Measurements from ENCODE around the gene RPRD1B. TPM values are rescaled to one million over a fixed set of nuclear protein-coding genes. Genes with fewer than 3 reads are reported as not detected.

The RPRD1B gene
- polyA plus RNA-seq, 3 donors, result 3.6 to 12.3 (median 4.7) TPM

DNA sequence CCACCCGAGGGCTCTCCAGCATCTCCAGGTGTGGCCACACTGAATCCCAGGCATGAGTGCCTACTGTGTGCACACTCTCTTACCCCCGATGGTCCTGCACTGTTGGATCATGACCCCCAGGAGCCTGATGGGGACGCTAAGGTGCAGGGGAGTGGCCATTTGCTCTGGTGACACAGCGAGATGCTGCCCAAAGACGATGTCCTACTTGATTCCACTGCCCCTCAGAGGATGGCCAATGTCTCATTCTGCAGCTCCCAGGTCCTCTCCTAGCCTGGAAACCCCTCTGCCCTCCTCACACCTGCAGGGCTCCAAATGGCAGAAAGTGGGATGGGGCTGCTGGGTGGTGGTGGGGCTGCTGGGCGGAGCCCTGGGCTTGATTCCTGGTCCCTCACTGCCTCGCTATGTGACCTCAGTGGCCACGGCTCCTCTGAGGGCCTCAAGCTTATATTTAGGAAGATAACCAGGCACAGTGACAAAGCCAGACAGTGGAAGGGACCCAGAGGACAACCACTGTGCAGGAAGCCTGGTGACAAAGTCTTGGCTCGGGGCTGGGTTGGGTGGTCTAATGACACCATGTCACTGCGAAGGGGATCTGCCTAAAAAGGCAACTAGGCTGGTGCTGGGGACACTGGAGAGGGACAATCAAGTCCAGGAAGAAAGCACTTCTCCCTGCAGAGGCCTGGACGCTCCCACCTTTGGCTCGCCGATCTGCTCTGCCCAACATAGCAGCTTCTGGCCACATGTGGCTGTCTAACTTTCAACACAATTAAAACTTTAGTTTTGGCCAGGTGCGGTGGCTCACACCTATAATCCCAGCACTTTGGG lies 103.1 kb downstream of the RPRD1B start:
- no peaks in the 10 kb centered on the region for H3K36me3 ChIP-seq (replicated peaks in 1 of 2; ENCODE audit: control insufficient read depth in 1 of 2, insufficient read depth in 2 of 2, low read length in 2 of 2)
- Mint-ChIP-seq H3K36me3 (peaks cover 3 to 5% of the 10 kb centered on the region in 2 donors), H3K27me3 (ENCODE audit: low read depth in 3 of 3) (peaks cover 2 to 8% (median 3%) of the 10 kb centered on the region in 3 donors), H3K9me3 (no peaks in the 10 kb centered on the region), H3K4me1 (peaks cover 20% of the 10 kb centered on the region), H3K4me3 (no peak overlapping the region), H3K27ac (no peak overlapping the region)
- intact Hi-C loops (cut with micrococcal nuclease), result no loop called here
- DNase-seq, result no peak
- H3K27me3 ChIP-seq (ENCODE audit: control insufficient read depth in 2 of 2, insufficient read depth in 2 of 2, low read length in 2 of 2), result no peaks in the 10 kb centered on the region
- no peaks in the 10 kb centered on the region for H4K20me1 ChIP-seq (ENCODE audit: insufficient read depth, low read length)
- H3K27ac ChIP-seq (ENCODE audit: low read depth in 1 of 2, low read length in 2 of 2), result no peak overlapping the region
- TF ChIP-seq, protein P1, sequence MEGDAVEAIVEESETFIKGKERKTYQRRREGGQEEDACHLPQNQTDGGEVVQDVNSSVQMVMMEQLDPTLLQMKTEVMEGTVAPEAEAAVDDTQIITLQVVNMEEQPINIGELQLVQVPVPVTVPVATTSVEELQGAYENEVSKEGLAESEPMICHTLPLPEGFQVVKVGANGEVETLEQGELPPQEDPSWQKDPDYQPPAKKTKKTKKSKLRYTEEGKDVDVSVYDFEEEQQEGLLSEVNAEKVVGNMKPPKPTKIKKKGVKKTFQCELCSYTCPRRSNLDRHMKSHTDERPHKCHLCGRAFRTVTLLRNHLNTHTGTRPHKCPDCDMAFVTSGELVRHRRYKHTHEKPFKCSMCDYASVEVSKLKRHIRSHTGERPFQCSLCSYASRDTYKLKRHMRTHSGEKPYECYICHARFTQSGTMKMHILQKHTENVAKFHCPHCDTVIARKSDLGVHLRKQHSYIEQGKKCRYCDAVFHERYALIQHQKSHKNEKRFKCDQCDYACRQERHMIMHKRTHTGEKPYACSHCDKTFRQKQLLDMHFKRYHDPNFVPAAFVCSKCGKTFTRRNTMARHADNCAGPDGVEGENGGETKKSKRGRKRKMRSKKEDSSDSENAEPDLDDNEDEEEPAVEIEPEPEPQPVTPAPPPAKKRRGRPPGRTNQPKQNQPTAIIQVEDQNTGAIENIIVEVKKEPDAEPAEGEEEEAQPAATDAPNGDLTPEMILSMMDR (IDR thresholded peaks at IDR 0.05), result no peak
- H2AFZ ChIP-seq (ENCODE audit: insufficient read depth, low read depth, low read length, poor library complexity, severe bottlenecking), result no peak overlapping the region
- peaks cover 4 to 12% of the 10 kb centered on the region in 2 donors for H3K4me1 ChIP-seq (ENCODE audit: control insufficient read depth in 1 of 2, insufficient read depth in 2 of 2, low read length in 2 of 2)
- no peaks in the 10 kb centered on the region for H3K79me2 ChIP-seq (ENCODE audit: insufficient read depth, low read length)
- 96% methylated on average over 13 of the region's 14 CpGs for WGBS (ENCODE audit: insufficient coverage)
- no peak overlapping the region for H3K4me2 ChIP-seq (replicated peaks; ENCODE audit: extremely low read depth, low read length, poor library complexity, severe bottlenecking)
- H3K9me3 ChIP-seq (replicated peaks in 1 of 2; ENCODE audit: control insufficient read depth in 1 of 2, insufficient read depth in 1 of 2, low read length in 2 of 2), result no peaks in the 10 kb centered on the region
- no peak overlapping the region for H3K4me3 ChIP-seq (replicated peaks in 1 of 3; ENCODE audit: low read depth in 2 of 3, low read length in 3 of 3)
- H3K9ac ChIP-seq (ENCODE audit: insufficient read depth, low read length, poor library complexity, severe bottlenecking), result no peak overlapping the region

DNA sequence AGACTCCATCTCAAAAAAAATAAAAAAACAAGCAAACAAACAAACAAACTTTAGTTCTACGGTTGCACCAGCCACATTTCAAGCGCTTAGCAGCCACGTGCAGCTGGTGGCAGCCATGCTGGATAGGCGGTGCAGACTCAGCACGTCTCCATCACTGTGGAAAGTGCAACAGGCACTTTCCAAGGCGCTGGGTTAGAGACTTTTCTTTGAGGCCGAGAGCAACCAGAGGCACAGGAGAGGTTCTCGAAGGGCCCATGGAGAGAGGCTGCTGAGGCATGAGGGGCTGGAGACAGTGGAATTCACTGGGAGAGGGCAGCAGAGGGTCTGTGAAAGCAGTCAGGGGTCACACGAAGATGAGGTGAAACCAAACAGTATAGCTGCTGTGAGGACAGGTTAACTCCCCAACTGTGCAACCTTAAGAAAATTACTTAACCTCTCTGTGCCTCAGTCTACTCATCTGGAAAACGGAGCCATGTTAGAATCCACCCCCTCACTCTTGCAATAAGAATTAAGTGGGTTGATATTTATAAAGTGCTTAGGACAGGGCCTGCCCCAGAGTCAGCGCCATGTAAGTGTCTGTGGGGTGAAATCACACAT lies 104.0 kb downstream of the RPRD1B start:
- Mint-ChIP-seq H3K4me1 (peaks cover 20% of the 10 kb centered on the region), H3K36me3 (peaks cover 3 to 10% of the 10 kb centered on the region in 2 donors), H3K4me3 (no peak overlapping the region), H3K9me3 (no peaks in the 10 kb centered on the region), H3K27me3 (ENCODE audit: low read depth in 3 of 3) (peaks cover 2 to 6% (median 3%) of the 10 kb centered on the region in 3 donors), H3K27ac (peak overlapping the region in 1 of 7 donors; percentile 19)
- TF ChIP-seq, protein P1 (IDR thresholded peaks at IDR 0.05), result no peak
- no peak for DNase-seq
- Histone ChIP-seq H3K9me3 (replicated peaks in 1 of 2; ENCODE audit: control insufficient read depth in 1 of 2, insufficient read depth in 1 of 2, low read length in 2 of 2) (no peaks in the 10 kb centered on the region), H3K79me2 (ENCODE audit: insufficient read depth, low read length) (no peaks in the 10 kb centered on the region), H3K9ac (ENCODE audit: insufficient read depth, low read length, poor library complexity, severe bottlenecking) (no peak overlapping the region), H3K36me3 (replicated peaks in 1 of 2; ENCODE audit: control insufficient read depth in 1 of 2, insufficient read depth in 2 of 2, low read length in 2 of 2) (no peaks in the 10 kb centered on the region), H3K27me3 (ENCODE audit: control insufficient read depth in 2 of 2, insufficient read depth in 2 of 2, low read length in 2 of 2) (no peaks in the 10 kb centered on the region), H2AFZ (ENCODE audit: insufficient read depth, low read depth, low read length, poor library complexity, severe bottlenecking) (no peak overlapping the region), H3K4me3 (replicated peaks in 1 of 3; ENCODE audit: low read depth in 2 of 3, low read length in 3 of 3) (no peak overlapping the region), H3K27ac (ENCODE audit: low read depth in 1 of 2, low read length in 2 of 2) (no peak overlapping the region), H3K4me1 (ENCODE audit: control insufficient read depth in 1 of 2, insufficient read depth in 2 of 2, low read length in 2 of 2) (peaks cover 4 to 12% of the 10 kb centered on the region in 2 donors), H3K4me2 (replicated peaks; ENCODE audit: extremely low read depth, low read length, poor library complexity, severe bottlenecking) (no peak overlapping the region), H4K20me1 (ENCODE audit: insufficient read depth, low read length) (no peaks in the 10 kb centered on the region)
- 94% methylated on average over 9 of the region's 11 CpGs for WGBS (ENCODE audit: insufficient coverage)
- intact Hi-C loops (cut with micrococcal nuclease), result no loop called here
